GM18508 (cell line): ENCODE measurements around the gene B3GAT1.
"Not testable (repeated sequence)": the region's sequence is repeated elsewhere in the genome, so short reads cannot be mapped to it uniquely, and the experiment has no call there.

Source experiments
- ATAC-seq: cut with Tn5 transposase; IDR thresholded peaks from one replicate; pipeline ENCODE4 v1.9.1; 2021; ENCODE audit warnings: moderate number of reproducible peaks; ENCODE audit not compliant: insufficient read depth, unreplicated experiment

B3GAT1 gene

GRCh38 chr11:134360050-134360835, 51.8 kb downstream of the B3GAT1 start:
- ATAC-seq, result no peak

GRCh38 chr11:134359646-134360045, 52.4 kb downstream of the B3GAT1 start:
- ATAC-seq, result no peak

- ATAC-seq, result no peak
These were observed 53.1 kb downstream of the B3GAT1 start for GRCh38 chr11:134358856-134359490.

- no peak for ATAC-seq
These were observed 53.7 kb downstream of the B3GAT1 start for GRCh38 chr11:134358165-134358855.

- no peak for ATAC-seq
These were observed 54.5 kb downstream of the B3GAT1 start for GRCh38 chr11:134357545-134357839.

- ATAC-seq, result no peak
These were observed 55.1 kb downstream of the B3GAT1 start for GRCh38 chr11:134356656-134357544.

GRCh38 chr11:134355656-134356055, 56.4 kb downstream of the B3GAT1 start:
- ATAC-seq, result no peak

GRCh38 chr11:134355136-134355535, 56.9 kb downstream of the B3GAT1 start:
- no peak for ATAC-seq

GRCh38 chr11:134352111-134352510, 59.9 kb downstream of the B3GAT1 start:
- ATAC-seq, result no peak

- no peak for ATAC-seq
These were observed 61.7 kb downstream of the B3GAT1 start for GRCh38 chr11:134350381-134350780.

GRCh38 chr11:134349802-134350355, 62.2 kb downstream of the B3GAT1 start:
- no peak for ATAC-seq

- no peak for ATAC-seq
These were observed 62.8 kb downstream of the B3GAT1 start for GRCh38 chr11:134349109-134349801.

- no peak for ATAC-seq
These were observed 64.6 kb downstream of the B3GAT1 start for GRCh38 chr11:134347441-134347840.

GRCh38 chr11:134346976-134347350, 65.1 kb downstream of the B3GAT1 start:
- no peak for ATAC-seq

- no peak for ATAC-seq
These were observed 65.7 kb downstream of the B3GAT1 start for GRCh38 chr11:134346101-134346975.

GRCh38 chr11:134345237-134345550, 66.8 kb downstream of the B3GAT1 start:
- no peak for ATAC-seq

- ATAC-seq, result not testable (repeated sequence)
These were observed 67.4 kb downstream of the B3GAT1 start for GRCh38 chr11:134344497-134345236.

GRCh38 chr11:134343646-134344045, 68.4 kb downstream of the B3GAT1 start:
- ATAC-seq, result no peak
